ENCODE results near the gene CDHR5. TPM values are rescaled to one million over a fixed set of nuclear protein-coding genes. Genes with fewer than 3 reads are reported as not detected.

Gene CDHR5
- total RNA-seq, 1 donor from 2014 or later: not detected

GRCh38 chr11:606245-606644 lies 18.5 kb downstream of the CDHR5 start:
- H3F3A ChIP-seq (ENCODE audit: low read depth): no peaks in the 10 kb centered on the region
- TF ChIP-seq CTCF (IDR thresholded peaks at IDR 0.05): no peak
- no peak for TF ChIP-seq EZH2phosphoT487 (IDR thresholded peaks at IDR 0.05)
- TF ChIP-seq EZH2 (IDR thresholded peaks at IDR 0.05): no peak
- Mint-ChIP-seq H3K27me3 (ENCODE audit: insufficient read depth, low read depth) (peaks cover 6% of the 10 kb centered on the region), H3K9me3 (no peaks in the 10 kb centered on the region), H3K27ac (no peak overlapping the region), H3K4me3 (no peak overlapping the region), H3K4me1 (no peaks in the 10 kb centered on the region), H3K36me3 (peaks cover 21% of the 10 kb centered on the region)
- DNase-seq (ENCODE audit: low spot score): no peak
- no peaks in the 10 kb centered on the region for H3K4me1 ChIP-seq
- H3K79me2 ChIP-seq (ENCODE audit: low read depth): no peaks in the 10 kb centered on the region
- no peak overlapping the region for H3K4me3 ChIP-seq
- H3K9me3 ChIP-seq (ENCODE audit: low read depth): no peaks in the 10 kb centered on the region
- H4K20me1 ChIP-seq (ENCODE audit: low read depth): peaks cover 16% of the 10 kb centered on the region
- no peak overlapping the region for H3K27ac ChIP-seq
- no peaks in the 10 kb centered on the region for H3K27me3 ChIP-seq
- no peak overlapping the region for H3K9ac ChIP-seq
- H3K4me2 ChIP-seq: no peak overlapping the region
- H2AFZ ChIP-seq (replicated peaks): no peak overlapping the region
- H3K36me3 ChIP-seq: no peaks in the 10 kb centered on the region

DNA sequence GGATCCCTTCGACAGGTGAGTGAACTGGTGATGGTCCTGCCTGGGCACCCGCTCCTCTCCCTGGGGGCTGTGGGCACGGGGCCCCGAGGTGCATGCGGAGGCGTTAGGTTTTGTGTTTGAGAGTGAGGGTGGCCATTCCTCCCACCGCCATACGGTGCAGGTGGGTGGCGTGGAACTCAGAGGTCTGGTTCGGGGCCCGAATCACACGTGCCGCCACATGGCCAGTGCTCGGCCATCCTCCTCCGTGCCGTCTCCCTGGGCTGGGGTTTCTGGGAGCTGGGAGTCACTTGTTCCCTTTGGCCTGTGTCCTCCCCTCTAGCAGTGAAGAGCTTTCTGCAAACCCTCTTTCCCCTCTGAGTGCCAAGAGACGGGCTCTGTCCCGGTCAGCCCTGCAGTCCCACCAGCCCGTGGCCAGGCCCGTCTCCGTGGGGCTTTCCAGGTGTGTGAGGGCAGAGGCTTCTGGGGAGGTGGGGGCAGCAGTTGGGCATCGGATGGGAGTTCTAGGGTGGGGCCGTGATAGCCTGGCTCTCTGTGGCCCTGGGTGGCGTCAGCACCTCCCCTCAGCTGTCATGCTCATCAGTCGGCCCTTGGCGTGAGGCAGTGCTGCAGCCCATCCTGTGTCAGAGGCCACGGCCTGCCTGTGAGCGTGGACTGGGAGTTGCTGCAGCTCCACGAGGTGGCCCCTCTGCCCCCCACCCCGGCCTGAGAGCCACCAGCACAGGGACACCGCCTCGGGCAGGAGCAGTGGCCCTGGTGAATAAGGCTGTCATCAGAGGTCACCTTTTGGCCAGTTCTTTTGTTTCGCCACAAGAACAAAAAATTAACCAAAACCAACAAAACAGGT lies 19.2 kb downstream of the CDHR5 start:
- Histone ChIP-seq H3K4me1 (no peaks in the 10 kb centered on the region), H3K9ac (no peak overlapping the region), H3K79me2 (ENCODE audit: low read depth) (no peaks in the 10 kb centered on the region), H3F3A (ENCODE audit: low read depth) (no peaks in the 10 kb centered on the region), H3K27ac (no peak overlapping the region), H2AFZ (replicated peaks) (no peak overlapping the region), H3K4me3 (no peak overlapping the region), H3K9me3 (ENCODE audit: low read depth) (no peaks in the 10 kb centered on the region), H3K36me3 (no peaks in the 10 kb centered on the region), H3K4me2 (no peak overlapping the region), H4K20me1 (ENCODE audit: low read depth) (peaks cover 12% of the 10 kb centered on the region), H3K27me3 (no peaks in the 10 kb centered on the region)
- Mint-ChIP-seq H3K9me3 (no peaks in the 10 kb centered on the region), H3K4me3 (no peak overlapping the region), H3K27ac (no peak overlapping the region), H3K36me3 (peaks cover 19% of the 10 kb centered on the region), H3K27me3 (ENCODE audit: insufficient read depth, low read depth) (peaks cover 6% of the 10 kb centered on the region), H3K4me1 (no peaks in the 10 kb centered on the region)
- no peak for DNase-seq (ENCODE audit: low spot score)
- no peak for TF ChIP-seq CTCF (IDR thresholded peaks at IDR 0.05)
- no peak for TF ChIP-seq EZH2 (IDR thresholded peaks at IDR 0.05)
- no peak for TF ChIP-seq EZH2phosphoT487 (IDR thresholded peaks at IDR 0.05)

GRCh38 chr11:603154-603553 lies 21.6 kb downstream of the CDHR5 start:
- Mint-ChIP-seq H3K4me3 (no peak overlapping the region), H3K4me1 (no peaks in the 10 kb centered on the region), H3K27ac (no peak overlapping the region), H3K27me3 (ENCODE audit: insufficient read depth, low read depth) (peaks cover 3% of the 10 kb centered on the region), H3K9me3 (no peaks in the 10 kb centered on the region), H3K36me3 (peaks cover 22% of the 10 kb centered on the region)
- Histone ChIP-seq H2AFZ (replicated peaks) (no peak overlapping the region), H3F3A (ENCODE audit: low read depth) (no peaks in the 10 kb centered on the region), H3K9ac (no peak overlapping the region), H3K36me3 (no peaks in the 10 kb centered on the region), H3K4me3 (no peak overlapping the region), H4K20me1 (ENCODE audit: low read depth) (peaks cover 9% of the 10 kb centered on the region), H3K4me1 (no peaks in the 10 kb centered on the region), H3K27ac (no peak overlapping the region), H3K4me2 (no peak overlapping the region), H3K79me2 (ENCODE audit: low read depth) (no peaks in the 10 kb centered on the region), H3K27me3 (no peaks in the 10 kb centered on the region), H3K9me3 (ENCODE audit: low read depth) (no peaks in the 10 kb centered on the region)
- no peak for DNase-seq (ENCODE audit: low spot score)
- TF ChIP-seq EZH2 (IDR thresholded peaks at IDR 0.05) (no peak), CTCF (IDR thresholded peaks at IDR 0.05) (no peak), EZH2phosphoT487 (IDR thresholded peaks at IDR 0.05) (no peak)
